ENCODE measurements around the gene BTG1. TPM values are rescaled to one million over a fixed set of nuclear protein-coding genes. Genes with fewer than 3 reads are reported as not detected.
A peak's percentile ranks its signal among the peaks of the same experiment; 100 is the strongest.

Gene BTG1
- total RNA-seq, 1 donor from 2014 or later, result 45.1 TPM

- H3K4me2 ChIP-seq, result peak overlapping the region; percentile 33
- Mint-ChIP-seq H3K36me3 (peaks cover 21% of the 10 kb centered on the region), H3K27me3 (ENCODE audit: insufficient read depth, low read depth) (peaks cover 4% of the 10 kb centered on the region), H3K4me1 (peaks cover 42% of the 10 kb centered on the region), H3K9me3 (peaks cover 2% of the 10 kb centered on the region), H3K4me3 (no peak overlapping the region), H3K27ac (no peak overlapping the region)
- no peak overlapping the region for H3K27ac ChIP-seq
- TF ChIP-seq, protein P1, sequence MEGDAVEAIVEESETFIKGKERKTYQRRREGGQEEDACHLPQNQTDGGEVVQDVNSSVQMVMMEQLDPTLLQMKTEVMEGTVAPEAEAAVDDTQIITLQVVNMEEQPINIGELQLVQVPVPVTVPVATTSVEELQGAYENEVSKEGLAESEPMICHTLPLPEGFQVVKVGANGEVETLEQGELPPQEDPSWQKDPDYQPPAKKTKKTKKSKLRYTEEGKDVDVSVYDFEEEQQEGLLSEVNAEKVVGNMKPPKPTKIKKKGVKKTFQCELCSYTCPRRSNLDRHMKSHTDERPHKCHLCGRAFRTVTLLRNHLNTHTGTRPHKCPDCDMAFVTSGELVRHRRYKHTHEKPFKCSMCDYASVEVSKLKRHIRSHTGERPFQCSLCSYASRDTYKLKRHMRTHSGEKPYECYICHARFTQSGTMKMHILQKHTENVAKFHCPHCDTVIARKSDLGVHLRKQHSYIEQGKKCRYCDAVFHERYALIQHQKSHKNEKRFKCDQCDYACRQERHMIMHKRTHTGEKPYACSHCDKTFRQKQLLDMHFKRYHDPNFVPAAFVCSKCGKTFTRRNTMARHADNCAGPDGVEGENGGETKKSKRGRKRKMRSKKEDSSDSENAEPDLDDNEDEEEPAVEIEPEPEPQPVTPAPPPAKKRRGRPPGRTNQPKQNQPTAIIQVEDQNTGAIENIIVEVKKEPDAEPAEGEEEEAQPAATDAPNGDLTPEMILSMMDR (IDR thresholded peaks at IDR 0.05), result no peak
- TF ChIP-seq EZH2phosphoT487 (IDR thresholded peaks at IDR 0.05) (no peak), EZH2 (IDR thresholded peaks at IDR 0.05) (no peak)
- no peak overlapping the region for H3K9ac ChIP-seq
- no peaks in the 10 kb centered on the region for H3K36me3 ChIP-seq
- no peaks in the 10 kb centered on the region for H3K27me3 ChIP-seq
- H3K4me1 ChIP-seq, result peaks cover 49% of the 10 kb centered on the region
- peaks cover 71% of the 10 kb centered on the region for H4K20me1 ChIP-seq (ENCODE audit: low read depth)
- no peak overlapping the region for H3K4me3 ChIP-seq
- no peak for DNase-seq (ENCODE audit: low spot score)
- no peaks in the 10 kb centered on the region for H3F3A ChIP-seq (ENCODE audit: low read depth)
- no peaks in the 10 kb centered on the region for H3K9me3 ChIP-seq (ENCODE audit: low read depth)
- H2AFZ ChIP-seq (replicated peaks), result no peak overlapping the region
- peaks cover 100% of the 10 kb centered on the region for H3K79me2 ChIP-seq (ENCODE audit: low read depth)
Observed at GRCh38 chr12:92133795-92134637, 11.6 kb downstream of the BTG1 start.

DNA sequence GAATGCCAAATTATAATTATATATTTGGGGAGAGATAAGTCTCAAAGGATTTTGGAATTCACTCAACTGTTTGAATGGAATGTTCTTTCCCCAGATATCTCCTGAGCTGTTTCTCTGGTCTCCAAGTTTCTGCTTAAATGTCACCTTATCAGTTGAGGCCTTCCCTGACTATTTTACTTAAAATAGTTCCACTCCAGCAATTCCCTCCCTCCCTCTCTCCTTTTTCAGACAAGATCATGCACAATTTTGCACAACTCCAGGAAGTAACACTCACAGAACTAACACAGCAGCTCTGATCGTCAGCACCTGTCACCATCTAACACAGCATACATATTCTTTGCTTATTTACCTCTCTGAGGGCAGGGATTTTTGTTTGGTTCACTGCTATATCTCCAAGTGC lies 12.5 kb downstream of the BTG1 start:
- peaks cover 100% of the 10 kb centered on the region for H3K79me2 ChIP-seq (ENCODE audit: low read depth)

DNA sequence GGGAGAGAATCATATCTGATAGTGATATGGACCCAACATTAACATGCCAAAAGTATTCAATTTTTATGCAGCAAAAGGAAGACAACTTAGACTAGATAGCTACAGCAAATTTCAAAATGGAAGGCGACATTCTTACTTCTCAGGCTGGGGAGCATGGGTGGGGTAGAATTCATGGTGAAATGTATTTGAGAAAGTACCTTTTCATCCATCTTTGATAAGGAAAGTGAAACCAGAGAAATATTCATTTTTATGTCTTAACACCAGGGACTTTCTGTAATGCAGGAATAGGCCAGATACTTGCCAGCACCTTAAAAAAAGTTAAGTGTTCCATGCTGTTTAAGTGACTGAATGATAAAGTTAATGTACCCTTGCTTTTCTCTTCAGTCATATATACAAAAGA lies 13.4 kb downstream of the BTG1 start:
- H3K36me3 Mint-ChIP-seq, result peaks cover 20% of the 10 kb centered on the region
- Histone ChIP-seq H3K27me3 (no peaks in the 10 kb centered on the region), H3K9me3 (ENCODE audit: low read depth) (no peaks in the 10 kb centered on the region), H3K79me2 (ENCODE audit: low read depth) (peaks cover 99% of the 10 kb centered on the region), H4K20me1 (ENCODE audit: low read depth) (peaks cover 53% of the 10 kb centered on the region), H3K36me3 (no peaks in the 10 kb centered on the region), H3K4me2 (no peak overlapping the region), H3K4me1 (peaks cover 33% of the 10 kb centered on the region), H3K27ac (no peak overlapping the region), H3F3A (ENCODE audit: low read depth) (no peaks in the 10 kb centered on the region), H3K4me3 (no peak overlapping the region), H3K9ac (no peak overlapping the region), H2AFZ (replicated peaks) (no peak overlapping the region)
- no peak for DNase-seq (ENCODE audit: low spot score)
- peaks cover 4% of the 10 kb centered on the region for H3K27me3 Mint-ChIP-seq (ENCODE audit: insufficient read depth, low read depth)
- no peak overlapping the region for H3K27ac Mint-ChIP-seq
- H3K4me1 Mint-ChIP-seq, result peaks cover 29% of the 10 kb centered on the region
- TF ChIP-seq EZH2phosphoT487 (IDR thresholded peaks at IDR 0.05) (no peak), EZH2 (IDR thresholded peaks at IDR 0.05) (no peak)
- TF ChIP-seq, protein P1 (IDR thresholded peaks at IDR 0.05), result no peak
- H3K4me3 Mint-ChIP-seq, result no peak overlapping the region
- H3K9me3 Mint-ChIP-seq, result peaks cover 2% of the 10 kb centered on the region

More for the DNA sequence above, 12.5 kb downstream of the BTG1 start:
- Histone ChIP-seq H3K27me3 (no peaks in the 10 kb centered on the region), H3F3A (ENCODE audit: low read depth) (no peaks in the 10 kb centered on the region), H3K9me3 (ENCODE audit: low read depth) (no peaks in the 10 kb centered on the region), H3K4me1 (peaks cover 41% of the 10 kb centered on the region), H4K20me1 (ENCODE audit: low read depth) (peaks cover 62% of the 10 kb centered on the region), H3K4me2 (peak overlapping the region; percentile 11), H2AFZ (replicated peaks) (no peak overlapping the region), H3K9ac (no peak overlapping the region), H3K4me3 (no peak overlapping the region), H3K27ac (no peak overlapping the region), H3K36me3 (no peaks in the 10 kb centered on the region)
- DNase-seq (ENCODE audit: low spot score), result no peak
- Mint-ChIP-seq H3K4me1 (peaks cover 37% of the 10 kb centered on the region), H3K27me3 (ENCODE audit: insufficient read depth, low read depth) (peaks cover 4% of the 10 kb centered on the region), H3K36me3 (peaks cover 21% of the 10 kb centered on the region), H3K27ac (no peak overlapping the region), H3K9me3 (peaks cover 2% of the 10 kb centered on the region), H3K4me3 (no peak overlapping the region)
- TF ChIP-seq, protein P1 (IDR thresholded peaks at IDR 0.05), result no peak
- TF ChIP-seq EZH2 (IDR thresholded peaks at IDR 0.05) (no peak), EZH2phosphoT487 (IDR thresholded peaks at IDR 0.05) (no peak)
